HepG2 (cell line): ENCODE measurements around the gene PNLIP. TPM values are rescaled to one million over a fixed set of nuclear protein-coding genes. Genes with fewer than 3 reads are reported as not detected.

ENCODE experiments used
- HINFP ChIP-seq: sonication (generic); formaldehyde crosslinking; IDR thresholded peaks from 2 replicates; pipeline ENCODE4 v1.4.0; 2020; ENCODE audit warnings: low read depth, mild to moderate bottlenecking, missing genetic modification reagents
- PRDM4 ChIP-seq: sonication (generic); formaldehyde crosslinking; IDR thresholded peaks from 2 replicates; pipeline ENCODE4 v1.9.0; 2021; ENCODE audit warnings: missing genetic modification reagents, borderline replicate concordance
- RFXAP ChIP-seq: sonication (generic); formaldehyde crosslinking; IDR thresholded peaks from 2 replicates; pipeline ENCODE4 v1.4.0; 2020; ENCODE audit warnings: missing genetic modification reagents, borderline replicate concordance
- SIN3B ChIP-seq: fragments of 150-350 bp; IDR thresholded peaks from 2 replicates; pipeline ENCODE4 v1.6.1; 2014; ENCODE audit warnings: low read length
- SIX4 ChIP-seq: sonication (generic); formaldehyde crosslinking; IDR thresholded peaks from 2 replicates; pipeline ENCODE4 v1.4.0; 2020; ENCODE audit warnings: missing genetic modification reagents
- ZBTB44 ChIP-seq: sonication (generic); formaldehyde crosslinking; IDR thresholded peaks from 2 replicates; pipeline ENCODE4 v1.4.0; 2020; ENCODE audit warnings: missing genetic modification reagents
- ZNF468 ChIP-seq: sonication (generic); formaldehyde crosslinking; IDR thresholded peaks from 2 replicates; pipeline ENCODE4 v1.8.0; 2022; ENCODE audit warnings: mild to moderate bottlenecking, moderate library complexity, missing genetic modification reagents
- ZNF605 ChIP-seq: sonication (generic); formaldehyde crosslinking; IDR thresholded peaks from 2 replicates; pipeline ENCODE4 v1.8.0; 2022; ENCODE audit warnings: mild to moderate bottlenecking, missing genetic modification reagents
- polyA plus RNA-seq, 8 experiments: library from polyadenylated mRNA; depleted of rRNA in 3 of 8; stranded (reverse) in 7 of 8; unstranded in 1 of 8; fragments of >200 nt; fragmentation: Illumina TruSeq in 4 of 8; extraction: Trizol in 4 of 8; gene quantifications; 2 replicates each; pipeline versions ENCODE4 v1.2.1 to v1.2.3, GENCODE V29; 2011 to 2016; ENCODE audit warnings: low read depth in 4 of 8, missing spikeins in 1 of 8, mixed read lengths in 1 of 8; ENCODE audit not compliant: insufficient read depth in 1 of 8
- total RNA-seq, 5 experiments: library from RNA; depleted of rRNA; stranded (reverse); fragments of >200 nt; fragmentation: Illumina TruSeq; extraction: Trizol; gene quantifications; 2 replicates each; pipeline ENCODE4 v1.2.3, GENCODE V29; 2016; ENCODE audit warnings: low read depth in 1 of 5

PNLIP gene
- total and polyA plus RNA-seq, 2 of the 13 experiments (the other 11 are each of a cell fraction or from before 2014, with no cell fraction given): not detected

GRCh38 chr10:116599991-116600390 lies 54.3 kb downstream of the PNLIP start (continued):
- no peak for TF ChIP-seq ZNF468 (CRISPR knock-in tag)
- no peak for TF ChIP-seq RFXAP (CRISPR knock-in tag)
- TF ChIP-seq HINFP (CRISPR knock-in tag): no peak
- no peak for TF ChIP-seq ZBTB44 (CRISPR knock-in tag)
- no peak for TF ChIP-seq SIN3B
- no peak for TF ChIP-seq PRDM4 (CRISPR knock-in tag)
- no peak for TF ChIP-seq ZNF605 (CRISPR knock-in tag)
- TF ChIP-seq SIX4 (CRISPR knock-in tag): no peak
